ENCODE measurements around the gene CIT. TPM values are rescaled to one million over a fixed set of nuclear protein-coding genes. Genes with fewer than 3 reads are reported as not detected.

The CIT gene
- total RNA-seq, 2 experiments from 2014 or later: 1.3 to 1.9 TPM

DNA sequence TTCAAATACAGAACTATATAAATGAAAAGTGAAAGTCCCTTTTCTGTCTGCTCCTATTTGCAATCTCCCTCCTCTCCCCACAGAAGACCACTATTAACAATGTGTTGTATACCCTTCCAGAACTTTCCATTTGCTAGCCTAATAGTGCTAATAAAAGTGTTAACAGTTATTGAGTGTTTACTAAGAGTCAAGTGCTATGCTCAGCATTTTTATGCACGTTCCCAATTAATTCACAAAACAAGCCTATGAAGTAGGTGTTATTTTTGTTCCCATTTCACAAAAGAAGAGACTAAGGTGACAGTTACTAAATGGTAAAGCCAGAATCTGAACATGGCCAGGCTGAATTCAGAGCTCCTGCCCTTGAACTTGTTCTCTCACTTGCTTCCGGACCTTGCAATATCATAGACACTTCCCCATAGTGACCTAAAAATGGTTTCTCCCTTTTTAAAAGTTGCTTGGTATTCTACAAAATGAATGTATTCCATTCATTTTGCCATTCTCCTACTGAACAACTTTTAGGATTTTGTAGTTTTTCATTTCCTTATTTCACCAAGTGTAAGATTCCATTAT lies 210.8 kb downstream of the CIT start:
- DNase-seq: peak in 1 of 14 experiments; percentile 13
- no peaks in the 10 kb centered on the region for H3K27me3 Mint-ChIP-seq
- H3K4me1 Mint-ChIP-seq (ENCODE audit: low read depth): peaks cover 46% of the 10 kb centered on the region
- H3K9me3 ChIP-seq (ENCODE audit: control insufficient read depth in 1 of 2, insufficient read depth in 1 of 2, low read length in 2 of 2): no peaks in the 10 kb centered on the region
- CTCF ChIA-PET: no interaction called here
- H3K36me3 ChIP-seq (ENCODE audit: insufficient read depth, low read length): peaks cover 5% of the 10 kb centered on the region
- intact Hi-C loops (cut with DNase I, micrococcal nuclease): loop anchor here (2.0 to 10.0 kb wide), 5 partner anchors 208 to 1292 kb away; partner anchors contain the start of genes CIT (in 1 of the 2), SUDS3 (in 1 of the 2) and TAOK3 (in 1 of the 2)
- H3K4me3 ChIP-seq (ENCODE audit: low read length): no peak overlapping the region
- no peak overlapping the region for H3K27ac ChIP-seq (ENCODE audit: low read depth in 1 of 2, low read length in 2 of 2)
- no peak for TF ChIP-seq CTCF (IDR thresholded peaks at IDR 0.05)
- H3K27me3 ChIP-seq (ENCODE audit: control insufficient read depth in 1 of 2, insufficient read depth in 2 of 2, low read length in 2 of 2): no peaks in the 10 kb centered on the region
- H3K36me3 Mint-ChIP-seq (ENCODE audit: low read depth): peaks cover 21% of the 10 kb centered on the region
- no peak for ATAC-seq (ENCODE audit: poor library complexity)
- H3K4me3 Mint-ChIP-seq: peak overlapping the region; percentile 92
- POLR2A ChIA-PET: interaction anchor here (0.7 kb wide), 1 partner anchor 1224 kb away, joined by 3 read pairs; no protein-coding TSS in a partner anchor
- peaks cover 22% of the 10 kb centered on the region for H3K4me1 ChIP-seq (ENCODE audit: insufficient read depth, low read length)
- no peaks in the 10 kb centered on the region for H3K9me3 Mint-ChIP-seq
- peak overlapping the region; percentile 93 for H3K27ac Mint-ChIP-seq

GRCh38 chr12:119665164-119665929 lies 211.8 kb downstream of the CIT start:
- Mint-ChIP-seq H3K36me3 (ENCODE audit: low read depth) (peaks cover 11% of the 10 kb centered on the region), H3K4me1 (ENCODE audit: low read depth) (peaks cover 36% of the 10 kb centered on the region), H3K9me3 (no peaks in the 10 kb centered on the region), H3K4me3 (peak overlapping the region; percentile 17), H3K27ac (no peak overlapping the region), H3K27me3 (no peaks in the 10 kb centered on the region)
- H3K27me3 ChIP-seq (ENCODE audit: control insufficient read depth in 1 of 2, insufficient read depth in 2 of 2, low read length in 2 of 2): no peaks in the 10 kb centered on the region
- H3K4me1 ChIP-seq (ENCODE audit: insufficient read depth, low read length): peaks cover 22% of the 10 kb centered on the region
- DNase-seq: no peak
- H3K9me3 ChIP-seq (ENCODE audit: control insufficient read depth in 1 of 2, insufficient read depth in 1 of 2, low read length in 2 of 2): no peaks in the 10 kb centered on the region
- no peak overlapping the region for H3K4me3 ChIP-seq (ENCODE audit: low read length)
- CTCF ChIA-PET: no interaction called here
- POLR2A ChIA-PET: no interaction called here
- peaks cover 3% of the 10 kb centered on the region for H3K36me3 ChIP-seq (ENCODE audit: insufficient read depth, low read length)
- intact Hi-C loops (cut with DNase I, micrococcal nuclease): loop anchor here in 1 of 2 experiments (5.0 to 10.0 kb wide), 3 partner anchors 209 to 1291 kb away; partner anchors contain the start of genes CIT, SUDS3 and TAOK3
- no peak overlapping the region for H3K27ac ChIP-seq (ENCODE audit: low read depth in 1 of 2, low read length in 2 of 2)
- TF ChIP-seq CTCF (IDR thresholded peaks at IDR 0.05): no peak
- no peak for ATAC-seq (ENCODE audit: poor library complexity)

- no peak overlapping the region for H3K4me3 Mint-ChIP-seq
- H3K36me3 Mint-ChIP-seq (ENCODE audit: low read depth): peaks cover 5% of the 10 kb centered on the region
- DNase-seq (no peak), ATAC-seq (ENCODE audit: poor library complexity) (no peak)
- Histone ChIP-seq H3K9me3 (ENCODE audit: control insufficient read depth in 1 of 2, insufficient read depth in 1 of 2, low read length in 2 of 2) (no peaks in the 10 kb centered on the region), H3K4me1 (ENCODE audit: insufficient read depth, low read length) (peaks cover 18% of the 10 kb centered on the region), H3K4me3 (ENCODE audit: low read length) (no peak overlapping the region), H3K36me3 (ENCODE audit: insufficient read depth, low read length) (no peaks in the 10 kb centered on the region), H3K27ac (ENCODE audit: low read depth in 1 of 2, low read length in 2 of 2) (no peak overlapping the region), H3K27me3 (ENCODE audit: control insufficient read depth in 1 of 2, insufficient read depth in 2 of 2, low read length in 2 of 2) (no peaks in the 10 kb centered on the region)
- POLR2A ChIA-PET: no interaction called here
- no peak overlapping the region for H3K27ac Mint-ChIP-seq
- H3K9me3 Mint-ChIP-seq: no peaks in the 10 kb centered on the region
- no peaks in the 10 kb centered on the region for H3K27me3 Mint-ChIP-seq
- CTCF ChIA-PET: no interaction called here
- intact Hi-C loops (cut with DNase I, micrococcal nuclease): loop anchor here in 1 of 2 experiments (5.0 to 10.0 kb wide), 3 partner anchors 210 to 1290 kb away; partner anchors contain the start of genes CIT, SUDS3 and TAOK3
- H3K4me1 Mint-ChIP-seq (ENCODE audit: low read depth): peaks cover 34% of the 10 kb centered on the region
- TF ChIP-seq CTCF (IDR thresholded peaks at IDR 0.05): no peak
These were observed 212.5 kb downstream of the CIT start for GRCh38 chr12:119664642-119665041.

All from CD4-positive, alpha-beta T cell (primary cell).